Upper lobe of left lung (tissue), 4 donors: Measurements from ENCODE around the gene FCSK.

Experiments
- EP300 ChIP-seq, 4 donors: sonication (generic); formaldehyde crosslinking; IDR thresholded peaks; one replicate each; pipeline ENCODE4 v1.5.1; 2017; ENCODE audit warnings: antibody characterized with exemption in 4 of 4, control low read depth in 2 of 4
- POLR2A ChIP-seq, 4 donors: fragments of 450-650 bp; IDR thresholded peaks; one replicate each; pipeline ENCODE4 v1.5.1; 2016 to 2017; ENCODE audit warnings: antibody characterized with exemption in 4 of 4, mild to moderate bottlenecking in 2 of 4
- POLR2AphosphoS5 ChIP-seq, 2 donors: sonication (generic); formaldehyde crosslinking; IDR thresholded peaks; one replicate each; pipeline ENCODE4 v1.5.1; 2017; ENCODE audit warnings: antibody characterized with exemption in 2 of 2
- TF ChIP-seq, protein P1 (sequence below), 6 experiments: fragments of 450-650 bp in 4 of 6; fragments of 200-600 bp in 2 of 6; sonication (generic) in 2 of 6; IDR thresholded peaks; one replicate each; pipeline ENCODE4 v1.5.1; 2016 to 2019; ENCODE audit warnings: antibody characterized with exemption in 6 of 6

- TF ChIP-seq, protein P1, sequence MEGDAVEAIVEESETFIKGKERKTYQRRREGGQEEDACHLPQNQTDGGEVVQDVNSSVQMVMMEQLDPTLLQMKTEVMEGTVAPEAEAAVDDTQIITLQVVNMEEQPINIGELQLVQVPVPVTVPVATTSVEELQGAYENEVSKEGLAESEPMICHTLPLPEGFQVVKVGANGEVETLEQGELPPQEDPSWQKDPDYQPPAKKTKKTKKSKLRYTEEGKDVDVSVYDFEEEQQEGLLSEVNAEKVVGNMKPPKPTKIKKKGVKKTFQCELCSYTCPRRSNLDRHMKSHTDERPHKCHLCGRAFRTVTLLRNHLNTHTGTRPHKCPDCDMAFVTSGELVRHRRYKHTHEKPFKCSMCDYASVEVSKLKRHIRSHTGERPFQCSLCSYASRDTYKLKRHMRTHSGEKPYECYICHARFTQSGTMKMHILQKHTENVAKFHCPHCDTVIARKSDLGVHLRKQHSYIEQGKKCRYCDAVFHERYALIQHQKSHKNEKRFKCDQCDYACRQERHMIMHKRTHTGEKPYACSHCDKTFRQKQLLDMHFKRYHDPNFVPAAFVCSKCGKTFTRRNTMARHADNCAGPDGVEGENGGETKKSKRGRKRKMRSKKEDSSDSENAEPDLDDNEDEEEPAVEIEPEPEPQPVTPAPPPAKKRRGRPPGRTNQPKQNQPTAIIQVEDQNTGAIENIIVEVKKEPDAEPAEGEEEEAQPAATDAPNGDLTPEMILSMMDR (IDR thresholded peaks at IDR 0.05): no peak
- no peak for TF ChIP-seq POLR2AphosphoS5 (IDR thresholded peaks at IDR 0.05)
- TF ChIP-seq POLR2A (IDR thresholded peaks at IDR 0.05): no peak
- no peak for TF ChIP-seq EP300 (IDR thresholded peaks at IDR 0.05)
These were observed 14.2 kb upstream of the FCSK start for GRCh38 chr16:70440009-70440692.
